HepG2 (cell line): ENCODE measurements around the gene DYDC2. TPM values are rescaled to one million over a fixed set of nuclear protein-coding genes. Genes with fewer than 3 reads are reported as not detected.

Experiments used
- CBX5 ChIP-seq: sonication (generic); formaldehyde crosslinking; IDR thresholded peaks from 2 replicates; pipeline ENCODE4 v1.4.0; 2020; ENCODE audit warnings: missing genetic modification reagents, borderline replicate concordance
- DMAP1 ChIP-seq: IDR thresholded peaks from 2 replicates; pipeline ENCODE4 v1.6.1; 2016
- ETV6 ChIP-seq: sonication (generic); formaldehyde crosslinking; conservative IDR thresholded peaks from 2 replicates; pipeline ENCODE4 v1.4.0; 2020; ENCODE audit warnings: missing genetic modification reagents
- FOXA3 ChIP-seq: IDR thresholded peaks from 2 replicates; pipeline ENCODE4 v1.6.1; 2016; ENCODE audit warnings: missing genetic modification reagents, missing compliant biosample characterization
- GABPA ChIP-seq, 2 experiments: IDR thresholded peaks; 2 replicates each; pipeline ENCODE4 v1.6.1; 2011 to 2016; ENCODE audit warnings: low read depth in 2 of 2, low read length in 1 of 2, missing biosample characterization in 1 of 2, missing genetic modification characterization in 1 of 2
- HDAC2 ChIP-seq: sonication (generic); formaldehyde crosslinking; IDR thresholded peaks from 2 replicates; pipeline ENCODE4 v1.4.0; 2020; ENCODE audit warnings: missing genetic modification reagents
- NCOA5 ChIP-seq: sonication (generic); formaldehyde crosslinking; IDR thresholded peaks from 2 replicates; pipeline ENCODE4 v1.4.0; 2020; ENCODE audit warnings: missing genetic modification reagents
- NCOR1 ChIP-seq: fragments of 200-600 bp; sonication (generic); IDR thresholded peaks from 2 replicates; pipeline ENCODE4 v1.7.0; 2017; ENCODE audit warnings: antibody characterized with exemption, low read length, borderline replicate concordance
- RAD21 ChIP-seq: fragments of 450-650 bp; formaldehyde crosslinking; IDR thresholded peaks from 2 replicates; pipeline ENCODE4 v1.5.0; 2020; ENCODE audit warnings: mild to moderate bottlenecking
- SOX5 ChIP-seq: IDR thresholded peaks from 2 replicates; pipeline ENCODE4 v1.6.1; 2016; ENCODE audit warnings: borderline replicate concordance
- ZBTB7B ChIP-seq: sonication (generic); formaldehyde crosslinking; IDR thresholded peaks from 2 replicates; pipeline ENCODE4 v1.4.0; 2020; ENCODE audit warnings: missing genetic modification reagents
- ZNF12 ChIP-seq: sonication (generic); formaldehyde crosslinking; IDR thresholded peaks from 2 replicates; pipeline ENCODE4 v1.5.0; 2020; ENCODE audit warnings: missing genetic modification reagents
- ZNF292 ChIP-seq: sonication (generic); formaldehyde crosslinking; IDR thresholded peaks from 2 replicates; pipeline ENCODE4 v1.8.1; 2022; ENCODE audit warnings: mild to moderate bottlenecking, low read depth, missing genetic modification reagents, borderline replicate concordance
- ZNF382 ChIP-seq: sonication (generic); formaldehyde crosslinking; IDR thresholded peaks from 2 replicates; pipeline ENCODE4 v1.5.0; 2020; ENCODE audit warnings: missing genetic modification reagents, mild to moderate bottlenecking, borderline replicate concordance
- ZNF75D ChIP-seq: sonication (generic); formaldehyde crosslinking; IDR thresholded peaks from 2 replicates; pipeline ENCODE4 v1.8.1; 2023; ENCODE audit warnings: missing genetic modification reagents, mild to moderate bottlenecking, borderline replicate concordance
- polyA plus RNA-seq, 8 experiments: library from polyadenylated mRNA; depleted of rRNA in 3 of 8; stranded (reverse) in 7 of 8; unstranded in 1 of 8; fragments of >200 nt; fragmentation: Illumina TruSeq in 4 of 8; extraction: Trizol in 4 of 8; gene quantifications; 2 replicates each; pipeline versions ENCODE4 v1.2.1 to v1.2.3, GENCODE V29; 2011 to 2016; ENCODE audit warnings: low read depth in 4 of 8, missing spikeins in 1 of 8, mixed read lengths in 1 of 8; ENCODE audit not compliant: insufficient read depth in 1 of 8
- total RNA-seq, 5 experiments: library from RNA; depleted of rRNA; stranded (reverse); fragments of >200 nt; fragmentation: Illumina TruSeq; extraction: Trizol; gene quantifications; 2 replicates each; pipeline ENCODE4 v1.2.3, GENCODE V29; 2016; ENCODE audit warnings: low read depth in 1 of 5
- TF ChIP-seq, protein P1 (sequence below): sonication (generic); formaldehyde crosslinking; IDR thresholded peaks from 2 replicates; pipeline ENCODE4 v1.5.1; 2020; ENCODE audit warnings: missing genetic modification reagents, mild to moderate bottlenecking, borderline replicate concordance
- TF ChIP-seq, protein P2 (sequence below): IDR thresholded peaks from 2 replicates; pipeline ENCODE4 v1.4.0; 2020; ENCODE audit warnings: mild to moderate bottlenecking, missing genetic modification reagents
- TF ChIP-seq, protein P3 (sequence below): sonication (generic); formaldehyde crosslinking; IDR thresholded peaks from 2 replicates; pipeline ENCODE4 v1.5.0; 2020; ENCODE audit warnings: mild to moderate bottlenecking, missing genetic modification reagents, borderline replicate concordance
- TF ChIP-seq, protein P4 (sequence below): IDR thresholded peaks from 2 replicates; pipeline ENCODE4 v1.6.1; 2012; ENCODE audit warnings: inconsistent platforms

The DYDC2 gene
- total and polyA plus RNA-seq, 2 of the 13 experiments (the other 11 are each of a cell fraction or from before 2014, with no cell fraction given): 0.98 to 2.3 TPM

DNA sequence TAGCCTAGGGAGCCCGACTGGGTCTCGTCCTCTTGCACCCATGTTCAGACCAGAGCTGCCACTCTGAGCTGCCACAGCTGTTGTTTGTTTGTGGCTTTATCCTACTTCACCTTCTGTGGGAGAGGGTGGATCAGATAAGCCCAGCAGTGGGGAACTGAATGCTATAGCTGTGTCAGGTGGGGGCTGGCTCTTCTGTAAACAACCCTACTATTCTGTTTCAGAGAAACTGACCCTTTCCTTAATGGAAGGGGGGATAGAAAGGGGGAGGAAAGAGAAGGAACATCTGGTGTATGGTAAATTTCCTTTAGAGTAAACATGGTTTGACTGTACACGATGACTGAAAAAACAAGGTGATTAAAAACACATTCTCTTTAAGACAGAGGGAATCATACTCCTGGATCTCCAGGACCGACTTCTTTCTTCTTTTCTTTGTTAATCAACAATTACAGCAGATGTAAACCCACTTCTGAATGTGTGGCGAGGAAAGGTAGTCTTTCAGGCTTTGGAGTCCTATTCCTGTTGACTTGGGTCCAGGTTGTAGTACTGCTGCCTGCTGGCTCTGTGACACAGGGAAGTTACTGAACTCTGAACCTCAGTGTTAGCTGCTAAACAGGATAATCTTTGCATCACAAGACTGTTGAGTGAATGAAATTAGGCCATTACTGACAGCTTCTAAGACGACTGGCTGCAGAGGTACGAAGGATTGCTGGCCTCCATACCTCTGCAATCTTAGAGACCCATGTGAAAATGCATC is 57.7 kb downstream of the DYDC2 start (continued):
- TF ChIP-seq, protein P1, sequence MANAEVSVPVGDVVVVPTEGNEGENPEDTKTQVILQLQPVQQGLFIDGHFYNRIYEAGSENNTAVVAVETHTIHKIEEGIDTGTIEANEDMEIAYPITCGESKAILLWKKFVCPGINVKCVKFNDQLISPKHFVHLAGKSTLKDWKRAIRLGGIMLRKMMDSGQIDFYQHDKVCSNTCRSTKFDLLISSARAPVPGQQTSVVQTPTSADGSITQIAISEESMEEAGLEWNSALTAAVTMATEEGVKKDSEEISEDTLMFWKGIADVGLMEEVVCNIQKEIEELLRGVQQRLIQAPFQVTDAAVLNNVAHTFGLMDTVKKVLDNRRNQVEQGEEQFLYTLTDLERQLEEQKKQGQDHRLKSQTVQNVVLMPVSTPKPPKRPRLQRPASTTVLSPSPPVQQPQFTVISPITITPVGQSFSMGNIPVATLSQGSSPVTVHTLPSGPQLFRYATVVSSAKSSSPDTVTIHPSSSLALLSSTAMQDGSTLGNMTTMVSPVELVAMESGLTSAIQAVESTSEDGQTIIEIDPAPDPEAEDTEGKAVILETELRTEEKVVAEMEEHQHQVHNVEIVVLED (CRISPR knock-in tag): no peak
- TF ChIP-seq ETV6 (CRISPR knock-in tag) (no peak), ZBTB7B (0 out of 2 replicates have a peak, but pooled peaks have one; percentile 26), CBX5 (CRISPR knock-in tag) (peak; percentile 37; the same call in 1 of the 2 replicates), ZNF12 (CRISPR knock-in tag) (0 out of 2 replicates have a peak, but pooled peaks have one; percentile 19), ZNF292 (CRISPR knock-in tag) (peak; percentile 85; the same call in 1 of the 2 replicates), HDAC2 (CRISPR knock-in tag) (peak; percentile 58), GABPA (IDR thresholded peaks at IDR 0.05; ENCODE audit: low read depth, low read length) (no peak), GABPA (CRISPR knock-in tag; IDR thresholded peaks at IDR 0.05; ENCODE audit: low read depth) (no peak), NCOR1 (peak; percentile 54; the same call in 1 of the 2 replicates), SOX5 (peak; percentile 32), RAD21 (CRISPR knock-in tag) (no peak), ZNF75D (CRISPR knock-in tag) (no peak), ZNF382 (CRISPR knock-in tag) (no peak), DMAP1 (CRISPR knock-in tag) (no peak), FOXA3 (CRISPR knock-in tag) (peak; percentile 66), NCOA5 (no peak)
- TF ChIP-seq, protein P2, sequence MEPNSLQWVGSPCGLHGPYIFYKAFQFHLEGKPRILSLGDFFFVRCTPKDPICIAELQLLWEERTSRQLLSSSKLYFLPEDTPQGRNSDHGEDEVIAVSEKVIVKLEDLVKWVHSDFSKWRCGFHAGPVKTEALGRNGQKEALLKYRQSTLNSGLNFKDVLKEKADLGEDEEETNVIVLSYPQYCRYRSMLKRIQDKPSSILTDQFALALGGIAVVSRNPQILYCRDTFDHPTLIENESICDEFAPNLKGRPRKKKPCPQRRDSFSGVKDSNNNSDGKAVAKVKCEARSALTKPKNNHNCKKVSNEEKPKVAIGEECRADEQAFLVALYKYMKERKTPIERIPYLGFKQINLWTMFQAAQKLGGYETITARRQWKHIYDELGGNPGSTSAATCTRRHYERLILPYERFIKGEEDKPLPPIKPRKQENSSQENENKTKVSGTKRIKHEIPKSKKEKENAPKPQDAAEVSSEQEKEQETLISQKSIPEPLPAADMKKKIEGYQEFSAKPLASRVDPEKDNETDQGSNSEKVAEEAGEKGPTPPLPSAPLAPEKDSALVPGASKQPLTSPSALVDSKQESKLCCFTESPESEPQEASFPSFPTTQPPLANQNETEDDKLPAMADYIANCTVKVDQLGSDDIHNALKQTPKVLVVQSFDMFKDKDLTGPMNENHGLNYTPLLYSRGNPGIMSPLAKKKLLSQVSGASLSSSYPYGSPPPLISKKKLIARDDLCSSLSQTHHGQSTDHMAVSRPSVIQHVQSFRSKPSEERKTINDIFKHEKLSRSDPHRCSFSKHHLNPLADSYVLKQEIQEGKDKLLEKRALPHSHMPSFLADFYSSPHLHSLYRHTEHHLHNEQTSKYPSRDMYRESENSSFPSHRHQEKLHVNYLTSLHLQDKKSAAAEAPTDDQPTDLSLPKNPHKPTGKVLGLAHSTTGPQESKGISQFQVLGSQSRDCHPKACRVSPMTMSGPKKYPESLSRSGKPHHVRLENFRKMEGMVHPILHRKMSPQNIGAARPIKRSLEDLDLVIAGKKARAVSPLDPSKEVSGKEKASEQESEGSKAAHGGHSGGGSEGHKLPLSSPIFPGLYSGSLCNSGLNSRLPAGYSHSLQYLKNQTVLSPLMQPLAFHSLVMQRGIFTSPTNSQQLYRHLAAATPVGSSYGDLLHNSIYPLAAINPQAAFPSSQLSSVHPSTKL (CRISPR knock-in tag): peak; percentile 73
- TF ChIP-seq, protein P3, sequence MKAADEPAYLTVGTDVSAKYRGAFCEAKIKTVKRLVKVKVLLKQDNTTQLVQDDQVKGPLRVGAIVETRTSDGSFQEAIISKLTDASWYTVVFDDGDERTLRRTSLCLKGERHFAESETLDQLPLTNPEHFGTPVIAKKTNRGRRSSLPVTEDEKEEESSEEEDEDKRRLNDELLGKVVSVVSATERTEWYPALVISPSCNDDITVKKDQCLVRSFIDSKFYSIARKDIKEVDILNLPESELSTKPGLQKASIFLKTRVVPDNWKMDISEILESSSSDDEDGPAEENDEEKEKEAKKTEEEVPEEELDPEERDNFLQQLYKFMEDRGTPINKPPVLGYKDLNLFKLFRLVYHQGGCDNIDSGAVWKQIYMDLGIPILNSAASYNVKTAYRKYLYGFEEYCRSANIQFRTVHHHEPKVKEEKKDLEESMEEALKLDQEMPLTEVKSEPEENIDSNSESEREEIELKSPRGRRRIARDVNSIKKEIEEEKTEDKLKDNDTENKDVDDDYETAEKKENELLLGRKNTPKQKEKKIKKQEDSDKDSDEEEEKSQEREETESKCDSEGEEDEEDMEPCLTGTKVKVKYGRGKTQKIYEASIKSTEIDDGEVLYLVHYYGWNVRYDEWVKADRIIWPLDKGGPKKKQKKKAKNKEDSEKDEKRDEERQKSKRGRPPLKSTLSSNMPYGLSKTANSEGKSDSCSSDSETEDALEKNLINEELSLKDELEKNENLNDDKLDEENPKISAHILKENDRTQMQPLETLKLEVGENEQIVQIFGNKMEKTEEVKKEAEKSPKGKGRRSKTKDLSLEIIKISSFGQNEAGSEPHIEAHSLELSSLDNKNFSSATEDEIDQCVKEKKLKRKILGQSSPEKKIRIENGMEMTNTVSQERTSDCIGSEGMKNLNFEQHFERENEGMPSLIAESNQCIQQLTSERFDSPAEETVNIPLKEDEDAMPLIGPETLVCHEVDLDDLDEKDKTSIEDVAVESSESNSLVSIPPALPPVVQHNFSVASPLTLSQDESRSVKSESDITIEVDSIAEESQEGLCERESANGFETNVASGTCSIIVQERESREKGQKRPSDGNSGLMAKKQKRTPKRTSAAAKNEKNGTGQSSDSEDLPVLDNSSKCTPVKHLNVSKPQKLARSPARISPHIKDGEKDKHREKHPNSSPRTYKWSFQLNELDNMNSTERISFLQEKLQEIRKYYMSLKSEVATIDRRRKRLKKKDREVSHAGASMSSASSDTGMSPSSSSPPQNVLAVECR (CRISPR knock-in tag): peak; percentile 18; the same call in 1 of the 2 replicates
- TF ChIP-seq, protein P4, sequence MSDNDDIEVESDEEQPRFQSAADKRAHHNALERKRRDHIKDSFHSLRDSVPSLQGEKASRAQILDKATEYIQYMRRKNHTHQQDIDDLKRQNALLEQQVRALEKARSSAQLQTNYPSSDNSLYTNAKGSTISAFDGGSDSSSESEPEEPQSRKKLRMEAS: 0 out of 2 replicates have a peak, but pooled peaks have one; percentile 32
